Measurements from ENCODE around the gene SIGLEC14.

DNA sequence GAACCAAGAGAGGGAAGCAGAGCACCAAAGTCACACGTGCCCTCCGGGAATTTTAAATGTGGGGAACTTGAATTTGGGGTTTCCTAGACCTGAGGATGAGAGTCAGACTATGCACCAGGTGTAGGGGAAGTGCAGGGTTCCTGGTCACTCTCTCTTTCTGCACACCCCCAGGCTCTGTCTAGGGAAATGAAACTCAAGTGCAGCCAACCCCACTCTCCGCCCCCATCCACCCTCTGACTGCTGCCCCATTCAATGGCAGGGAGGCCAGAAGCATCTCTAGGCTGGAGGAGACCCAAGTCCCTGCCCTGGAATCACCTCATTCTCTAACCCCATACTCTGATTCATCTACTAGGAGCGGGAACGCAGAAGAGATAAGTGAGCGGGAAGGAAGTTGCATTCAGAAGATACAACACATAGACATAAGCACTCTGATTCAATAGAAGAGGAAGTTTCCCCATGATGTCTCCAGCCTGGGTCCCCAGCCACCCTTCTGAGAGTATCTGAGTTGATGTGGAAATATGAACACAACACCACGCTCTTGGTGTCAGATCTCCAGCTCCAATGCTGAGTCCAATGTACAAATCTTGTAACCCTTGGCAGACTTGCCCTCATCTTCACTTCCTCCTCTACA is 4.7 kb upstream of the SIGLEC14 start:
- TF ChIP-seq EZH2 (IDR thresholded peaks at IDR 0.05) (no peak), POLR2AphosphoS5 (IDR thresholded peaks at IDR 0.05; ENCODE audit: borderline replicate concordance, low read depth, low read length) (no peak)

Measured in SK-N-MC (cell line).